ENCODE measurements around the gene CCDC102B. TPM values are rescaled to one million over a fixed set of nuclear protein-coding genes. Genes with fewer than 3 reads are reported as not detected.
A peak's percentile ranks its signal among the peaks of the same experiment; 100 is the strongest.

CCDC102B gene
- total RNA-seq, 6 experiments from 2014 or later: 1.2 to 3.5 (median 2.5) TPM

GRCh38 chr18:68893354-68893753, 95.5 kb downstream of the CCDC102B start:
- DNase-seq: no peak
- no peaks in the 10 kb centered on the region for H3K36me3 Mint-ChIP-seq (ENCODE audit: low read depth)
- H3K27me3 Mint-ChIP-seq (ENCODE audit: insufficient read depth): no peaks in the 10 kb centered on the region
- no peaks in the 10 kb centered on the region for H3K9me3 Mint-ChIP-seq
- H3K4me1 Mint-ChIP-seq (ENCODE audit: low read depth): peaks cover 7% of the 10 kb centered on the region; the same call in 1 of the 2 replicates
- peak overlapping the region; percentile 44; the same call in 1 of the 2 replicates for H3K4me3 Mint-ChIP-seq
- peak overlapping the region; percentile 6; the same call in 1 of the 2 replicates for H3K27ac Mint-ChIP-seq
- no peak; the same call in 1 of the 2 replicates for TF ChIP-seq CTCF (IDR thresholded peaks at IDR 0.05)

- TF ChIP-seq CTCF (IDR thresholded peaks at IDR 0.05): no peak
- Mint-ChIP-seq H3K27me3 (ENCODE audit: insufficient read depth) (no peaks in the 10 kb centered on the region), H3K27ac (no peak overlapping the region), H3K4me3 (no peak overlapping the region), H3K36me3 (ENCODE audit: low read depth) (no peaks in the 10 kb centered on the region), H3K9me3 (no peaks in the 10 kb centered on the region), H3K4me1 (ENCODE audit: low read depth) (peaks cover 7% of the 10 kb centered on the region; the same call in 1 of the 2 replicates)
- DNase-seq: no peak
Observed at GRCh38 chr18:68897286-68897685, 99.4 kb downstream of the CCDC102B start.

- H3K36me3 Mint-ChIP-seq (ENCODE audit: low read depth): peaks cover 5% of the 10 kb centered on the region; the same call in 1 of the 2 replicates
- DNase-seq: no peak
- H3K4me1 Mint-ChIP-seq (ENCODE audit: low read depth): no peaks in the 10 kb centered on the region; the same call in 1 of the 2 replicates
- H3K4me3 Mint-ChIP-seq: no peak overlapping the region
- no peak for TF ChIP-seq CTCF (IDR thresholded peaks at IDR 0.05)
- H3K27me3 Mint-ChIP-seq (ENCODE audit: insufficient read depth): no peaks in the 10 kb centered on the region; the same call in 1 of the 2 replicates
- no peak overlapping the region for H3K27ac Mint-ChIP-seq
- H3K9me3 Mint-ChIP-seq: peaks cover 8% of the 10 kb centered on the region
Observed at GRCh38 chr18:68909579-68909978, 111.7 kb downstream of the CCDC102B start.

GRCh38 chr18:68915061-68915460, 117.2 kb downstream of the CCDC102B start:
- Mint-ChIP-seq H3K36me3 (ENCODE audit: low read depth) (peaks cover 5% of the 10 kb centered on the region; the same call in 1 of the 2 replicates), H3K4me3 (no peak overlapping the region), H3K27ac (no peak overlapping the region), H3K4me1 (ENCODE audit: low read depth) (peaks cover 11% of the 10 kb centered on the region), H3K27me3 (ENCODE audit: insufficient read depth) (no peaks in the 10 kb centered on the region; the same call in 1 of the 2 replicates), H3K9me3 (peaks cover 8% of the 10 kb centered on the region)
- TF ChIP-seq CTCF (IDR thresholded peaks at IDR 0.05): no peak
- DNase-seq: no peak

GRCh38 chr18:68916734-68917133, 118.9 kb downstream of the CCDC102B start:
- Mint-ChIP-seq H3K27me3 (ENCODE audit: insufficient read depth) (no peaks in the 10 kb centered on the region; the same call in 1 of the 2 replicates), H3K4me1 (ENCODE audit: low read depth) (peaks cover 11% of the 10 kb centered on the region), H3K27ac (no peak overlapping the region), H3K36me3 (ENCODE audit: low read depth) (no peaks in the 10 kb centered on the region), H3K4me3 (no peak overlapping the region), H3K9me3 (no peaks in the 10 kb centered on the region)
- no peak for DNase-seq
- no peak for TF ChIP-seq CTCF (IDR thresholded peaks at IDR 0.05)
